Activated naive CD4-positive, alpha-beta T cell treated with anti-CD3 and anti-CD28 coated beads, Interleukin-2, amount 50 U/mL, for 72 hours (primary cell): Measurements from ENCODE around the gene DDX51. TPM values are rescaled to one million over a fixed set of nuclear protein-coding genes. Genes with fewer than 3 reads are reported as not detected.
"Not testable (repeated sequence)": the region's sequence is repeated elsewhere in the genome, so short reads cannot be mapped to it uniquely, and the experiment has no call there.

Experiments
- ATAC-seq, 2 donors: fragments of 150-1000 bp; cut with Tn5 transposase; 2 replicates each; pipeline ENCODE4 v1.10.0; 2021; ENCODE audit warnings: mild to moderate bottlenecking in 2 of 2, moderate library complexity in 2 of 2
- DNase-seq, 2 donors: peaks; one replicate each; pipeline ENCODE4 v3.0.0; 2021 to 2022; ENCODE audit warnings: low spot score in 2 of 2
- H3K27ac Mint-ChIP-seq, 2 donors: one replicate each; pipeline ENCODE4 v1.8.0; 2022; ENCODE audit warnings: mild to moderate bottlenecking in 2 of 2, mixed read lengths in 2 of 2
- H3K36me3 Mint-ChIP-seq, 2 donors: one replicate each; pipeline ENCODE4 v1.8.0; 2022; ENCODE audit warnings: mixed read lengths in 2 of 2
- H3K9me3 Mint-ChIP-seq, 2 donors: one replicate each; pipeline ENCODE4 v1.8.0; 2022; ENCODE audit warnings: mixed read lengths in 2 of 2
- total RNA-seq, 2 donors: library from RNA; stranded (reverse); gene quantifications; one replicate each; pipeline ENCODE4 v1.2.3, GENCODE V29; 2022

Gene DDX51
- total RNA-seq, 2 donors from 2014 or later = 22.0 to 34.5 TPM

DNA sequence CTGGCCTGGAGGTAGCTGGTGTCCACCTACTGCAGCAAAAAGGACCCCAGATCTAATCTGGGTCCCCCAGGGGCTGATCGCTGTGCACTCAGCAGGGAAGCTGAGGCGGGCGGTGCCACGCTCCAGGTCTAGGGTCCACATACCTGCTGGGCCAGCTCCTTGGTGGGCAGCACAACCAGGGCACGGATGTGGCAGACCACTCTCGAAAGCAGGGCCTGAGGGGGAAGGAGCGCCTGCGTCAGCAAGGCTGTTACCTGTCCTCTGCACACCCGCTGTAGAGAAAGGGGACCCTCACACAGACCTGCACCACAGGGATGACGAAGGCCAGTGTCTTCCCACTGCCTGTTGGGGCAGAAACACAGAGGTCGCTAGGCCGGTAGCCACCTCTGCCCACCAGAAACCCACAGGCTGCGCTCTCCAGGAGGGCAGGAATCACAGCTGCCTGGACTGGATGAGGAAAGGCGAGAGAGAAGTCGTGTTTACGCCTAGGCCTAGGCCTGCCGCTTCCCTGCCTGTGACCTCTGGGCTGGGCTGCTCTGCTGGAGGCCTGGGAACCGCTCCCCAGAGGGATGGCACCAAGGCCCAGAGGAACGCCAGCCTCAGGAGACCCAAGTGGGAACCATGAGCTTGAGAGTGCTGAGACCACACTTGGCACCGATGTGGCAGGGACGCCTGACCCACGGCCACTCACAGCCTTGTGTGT is 2.0 kb downstream of the DDX51 start:
- H3K36me3 Mint-ChIP-seq = peaks cover 5 to 15% of the 10 kb centered on the region in 2 donors
- H3K27ac Mint-ChIP-seq = peak overlapping the region in 1 of 2 donors; percentile 56
- ATAC-seq (no peak), DNase-seq (peak; percentile 1 to 50)
- H3K9me3 Mint-ChIP-seq = no peaks in the 10 kb centered on the region

DNA sequence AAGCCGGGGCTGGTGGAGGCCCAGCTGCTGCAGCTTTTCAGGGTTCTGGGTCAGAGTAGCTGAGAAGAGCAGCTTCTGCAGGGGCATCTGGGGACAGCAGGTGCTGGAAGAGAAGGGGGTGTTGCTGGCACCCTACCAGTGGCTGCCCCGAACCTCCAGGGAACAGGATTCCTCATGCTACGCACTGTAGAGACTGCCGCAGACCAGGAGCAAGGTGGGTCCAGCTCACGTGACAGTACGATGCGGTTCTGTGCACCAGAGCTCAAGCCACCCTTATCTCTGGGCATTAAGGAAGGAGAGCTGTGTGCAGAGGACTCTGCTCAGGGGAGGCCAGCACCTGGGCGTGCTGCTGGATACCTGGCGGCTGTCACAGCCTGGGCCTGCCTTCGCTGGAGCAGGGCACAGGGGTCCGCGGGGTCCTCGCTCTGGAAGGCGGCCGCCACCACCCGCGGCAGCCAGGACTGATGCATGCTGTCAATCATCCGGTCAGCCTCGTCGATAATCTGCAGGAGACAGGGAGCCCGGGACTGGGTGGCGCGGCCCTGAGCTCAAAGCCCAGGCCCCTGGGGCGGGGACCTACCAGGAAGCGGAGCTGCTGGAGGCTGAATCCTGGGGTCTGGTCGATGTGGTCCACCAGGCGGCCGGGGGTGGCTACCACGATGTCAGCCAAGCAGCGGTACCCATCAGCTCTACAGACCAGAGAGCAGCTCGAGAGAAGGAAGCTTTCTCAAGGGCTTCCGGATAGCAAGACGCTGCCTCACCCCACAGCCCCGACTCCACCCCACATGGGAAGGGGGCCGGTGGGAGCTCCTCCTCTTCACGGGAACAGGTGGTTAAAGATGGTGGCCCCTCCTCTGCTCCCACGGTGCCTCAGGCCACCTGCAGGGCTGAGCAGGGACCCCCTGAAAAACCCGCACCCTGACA is 2.9 kb downstream of the DDX51 start:
- DNase-seq = peak in 1 of 2 donors; percentile 49
- Mint-ChIP-seq H3K27ac (no peak overlapping the region), H3K36me3 (peaks cover 5 to 12% of the 10 kb centered on the region in 2 donors), H3K9me3 (no peaks in the 10 kb centered on the region)
- ATAC-seq = no peak

DNA sequence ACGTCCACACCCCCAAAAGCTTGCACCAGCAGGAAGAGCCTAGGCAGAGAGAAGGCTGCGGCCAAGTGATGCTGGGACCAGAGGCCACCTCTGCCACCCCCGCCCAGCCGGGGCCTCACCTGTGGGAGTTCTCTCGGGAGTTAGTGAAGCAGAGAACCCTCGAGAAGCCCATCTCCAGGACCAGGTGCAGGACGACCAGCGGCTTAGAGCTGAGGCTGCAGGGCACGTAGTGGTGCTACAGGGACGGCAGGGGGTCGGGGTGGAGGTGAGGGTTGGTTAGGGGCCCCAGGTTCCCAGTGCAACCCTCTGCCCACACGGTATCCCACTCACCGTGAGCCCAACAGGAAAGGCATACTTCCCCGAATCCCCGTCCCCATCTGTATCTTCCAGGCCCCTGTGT is 3.6 kb downstream of the DDX51 start:
- H3K36me3 Mint-ChIP-seq = peaks cover 5 to 10% of the 10 kb centered on the region in 2 donors
- H3K9me3 Mint-ChIP-seq = no peaks in the 10 kb centered on the region
- H3K27ac Mint-ChIP-seq = no peak overlapping the region
- ATAC-seq (no peak), DNase-seq (no peak)

DNA sequence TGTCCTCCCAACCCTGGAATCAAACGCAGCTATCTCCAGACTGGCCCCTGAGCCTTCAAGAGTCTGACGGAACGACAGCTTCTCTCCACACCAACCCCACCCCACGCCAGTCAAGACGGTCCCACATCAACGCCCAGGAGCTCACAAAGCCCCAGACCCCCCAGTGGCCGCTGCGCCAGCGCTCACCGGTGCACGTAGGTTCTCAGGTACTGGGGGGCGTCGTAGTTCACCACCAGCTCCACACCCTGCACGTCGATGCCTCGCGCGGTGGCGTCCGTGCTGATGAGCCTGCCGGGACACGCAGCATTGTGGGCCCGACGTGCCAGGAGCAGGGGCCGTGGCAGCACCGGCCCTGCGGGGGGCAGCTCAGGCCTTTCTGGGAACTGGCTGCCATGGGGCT is 4.2 kb downstream of the DDX51 start:
- peaks cover 5 to 10% of the 10 kb centered on the region in 2 donors for H3K36me3 Mint-ChIP-seq
- no peak for ATAC-seq
- no peaks in the 10 kb centered on the region for H3K9me3 Mint-ChIP-seq
- no peak for DNase-seq
- H3K27ac Mint-ChIP-seq = peak overlapping the region in 1 of 2 donors; percentile 84

DNA sequence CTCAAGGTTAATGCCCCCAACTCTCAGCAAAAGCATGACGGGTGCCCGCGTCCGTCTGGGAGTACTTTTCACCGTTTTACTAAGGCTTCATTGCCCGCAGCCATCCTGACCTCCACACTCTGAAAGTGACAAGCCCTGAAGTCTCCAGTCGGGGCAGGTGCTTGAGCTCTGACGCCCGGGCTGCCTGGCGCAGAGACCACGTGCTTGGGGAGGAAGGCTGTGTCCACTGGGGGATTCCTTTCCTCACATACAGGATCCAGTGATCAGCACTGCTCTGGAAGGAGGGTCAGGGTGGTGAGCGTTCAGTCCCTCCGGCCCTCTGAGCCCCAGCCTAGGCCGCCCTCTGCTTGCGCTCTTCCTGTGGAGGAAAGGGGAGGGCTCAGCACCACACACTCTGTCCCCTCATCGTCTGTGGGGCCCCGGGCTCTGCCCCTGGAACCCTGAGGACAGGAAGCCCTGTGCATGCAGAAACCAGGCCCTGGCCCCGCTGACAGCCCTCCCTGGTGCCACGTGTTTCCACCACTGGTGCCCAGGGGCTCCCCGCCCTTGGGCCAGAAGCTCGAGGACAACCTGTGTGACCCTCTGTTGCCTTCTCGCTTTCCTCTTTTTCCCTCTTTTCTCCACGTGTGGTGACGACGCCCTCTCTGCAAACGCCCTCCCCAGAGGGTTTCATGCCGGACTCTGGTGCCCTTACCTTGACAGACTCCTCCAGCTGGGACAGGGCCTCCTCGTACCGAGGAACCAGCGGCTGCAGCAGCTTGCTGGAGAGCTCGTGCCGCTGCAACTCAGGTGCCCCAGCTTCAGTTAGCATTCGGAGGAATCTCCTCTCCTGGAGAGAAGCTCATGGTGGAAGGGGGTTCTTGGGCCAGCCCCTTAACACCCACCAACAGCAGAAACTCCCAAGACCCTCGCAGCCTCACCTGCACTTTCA is 4.9 kb downstream of the DDX51 start:
- Mint-ChIP-seq H3K36me3 (peaks cover 5 to 10% of the 10 kb centered on the region in 2 donors), H3K27ac (peak overlapping the region in 1 of 2 donors; percentile 84), H3K9me3 (no peaks in the 10 kb centered on the region)
- DNase-seq (no peak), ATAC-seq (no peak)

DNA sequence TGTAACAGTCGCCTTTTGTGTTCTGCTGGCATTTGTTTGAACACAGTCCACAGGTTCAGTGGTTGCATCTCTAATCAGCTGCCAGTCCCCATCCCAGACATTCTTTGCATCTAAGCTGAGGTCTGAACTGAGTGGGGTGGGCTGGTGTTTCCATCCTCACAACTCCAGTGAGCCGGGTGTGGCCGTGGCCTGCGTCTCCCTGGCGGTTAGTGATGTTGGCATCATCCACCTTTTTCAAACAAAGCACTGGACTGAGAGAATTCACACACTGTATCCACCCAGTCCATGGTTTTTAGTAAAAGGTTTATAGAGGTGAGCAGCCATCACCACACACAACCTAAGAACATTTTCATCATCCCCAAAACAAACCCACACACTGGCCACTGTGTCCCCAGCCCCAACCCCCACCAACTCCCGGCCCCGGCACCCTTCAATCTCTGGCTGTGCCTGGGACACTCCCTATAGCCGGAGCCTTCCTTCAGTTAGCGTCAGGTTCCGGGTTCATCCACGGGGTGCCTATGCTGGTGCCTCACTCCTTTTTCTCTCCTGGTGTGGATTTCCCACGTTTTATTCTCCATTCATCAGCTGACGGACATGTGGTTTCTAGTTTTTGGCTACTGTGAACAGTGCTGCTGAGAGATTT is 6.5 kb downstream of the DDX51 start:
- H3K27ac Mint-ChIP-seq = no peak overlapping the region
- DNase-seq (no peak), ATAC-seq (no peak)
- H3K9me3 Mint-ChIP-seq = no peaks in the 10 kb centered on the region
- peaks cover 5 to 10% of the 10 kb centered on the region in 2 donors for H3K36me3 Mint-ChIP-seq

DNA sequence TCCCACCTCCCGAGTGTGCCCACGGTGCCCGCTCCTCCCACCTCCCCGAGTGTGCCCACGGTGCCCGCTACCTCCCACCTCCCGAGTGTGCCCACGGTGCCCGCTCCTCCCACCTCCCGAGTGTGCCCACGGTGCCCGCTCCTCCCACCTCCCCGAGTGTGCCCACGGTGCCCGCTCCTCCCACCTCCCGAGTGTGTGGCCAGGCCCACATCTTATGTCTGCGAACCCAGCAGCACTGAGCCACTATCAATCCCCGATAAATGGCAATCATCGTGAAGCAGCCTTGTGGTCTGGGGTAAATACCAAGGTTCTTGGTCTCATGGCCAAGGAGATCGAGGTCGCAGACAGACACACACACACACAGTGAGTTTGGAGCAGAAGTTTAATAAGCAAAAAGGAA is 7.9 kb downstream of the DDX51 start:
- not testable (repeated sequence) for DNase-seq, H3K36me3 Mint-ChIP-seq, H3K27ac Mint-ChIP-seq, H3K9me3 Mint-ChIP-seq, ATAC-seq

DNA sequence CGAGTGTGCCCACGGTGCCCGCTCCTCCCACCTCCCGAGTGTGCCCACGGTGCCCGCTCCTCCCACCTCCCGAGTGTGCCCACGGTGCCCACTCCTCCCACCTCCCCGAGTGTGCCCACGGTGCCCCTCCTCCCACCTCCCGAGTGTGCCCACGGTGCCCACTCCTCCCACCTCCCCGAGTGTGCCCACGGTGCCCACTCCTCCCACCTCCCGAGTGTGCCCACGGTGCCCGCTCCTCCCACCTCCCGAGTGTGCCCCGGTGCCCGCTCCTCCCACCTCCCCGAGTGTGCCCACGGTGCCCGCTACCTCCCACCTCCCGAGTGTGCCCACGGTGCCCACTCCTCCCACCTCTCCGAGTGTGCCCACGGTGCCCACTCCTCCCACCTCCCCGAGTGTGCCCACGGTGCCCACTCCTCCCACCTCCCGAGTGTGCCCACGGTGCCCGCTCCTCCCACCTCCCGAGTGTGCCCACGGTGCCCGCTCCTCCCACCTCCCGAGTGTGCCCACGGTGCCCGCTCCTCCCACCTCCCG is 9.4 kb downstream of the DDX51 start:
- H3K36me3 Mint-ChIP-seq, H3K9me3 Mint-ChIP-seq, ATAC-seq: not testable (repeated sequence)

DNA sequence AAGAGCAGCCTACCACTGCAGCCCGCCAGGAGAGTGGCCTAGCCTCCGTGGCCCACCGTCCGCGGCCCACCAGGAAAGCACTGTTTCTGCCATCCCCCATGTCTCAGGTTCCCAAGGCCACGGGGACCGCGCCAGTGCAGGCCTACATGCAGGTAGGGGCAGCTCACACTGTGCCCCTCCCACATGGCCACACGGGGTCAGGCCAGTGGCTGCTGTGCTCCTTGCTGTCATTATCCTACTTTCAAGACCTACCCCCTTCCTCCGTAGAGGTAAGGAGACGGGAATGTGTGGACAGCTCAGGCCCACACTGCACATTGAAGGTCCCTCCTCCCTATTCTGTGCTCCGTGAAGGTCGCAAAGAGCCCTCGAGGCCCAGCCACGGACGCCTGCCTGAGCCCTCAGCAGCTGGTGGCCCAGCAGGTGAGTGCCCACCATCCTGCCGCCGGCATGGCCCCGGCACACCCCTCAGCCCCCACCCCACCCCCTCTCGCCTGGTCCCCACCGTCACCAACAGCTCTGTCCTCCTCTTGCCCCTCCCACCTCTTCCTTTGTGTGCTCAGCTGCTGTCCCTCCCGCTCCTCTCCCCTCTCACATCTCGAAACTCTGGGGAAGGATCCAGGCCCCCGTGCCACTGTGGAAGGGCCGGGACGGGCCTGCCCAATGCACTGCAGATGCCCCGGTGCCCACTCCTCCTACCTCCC is 10.0 kb downstream of the DDX51 start:
- DNase-seq = no peak

More for the DNA sequence above, 9.4 kb downstream of the DDX51 start:
- not testable (repeated sequence) for H3K27ac Mint-ChIP-seq, DNase-seq

DNA sequence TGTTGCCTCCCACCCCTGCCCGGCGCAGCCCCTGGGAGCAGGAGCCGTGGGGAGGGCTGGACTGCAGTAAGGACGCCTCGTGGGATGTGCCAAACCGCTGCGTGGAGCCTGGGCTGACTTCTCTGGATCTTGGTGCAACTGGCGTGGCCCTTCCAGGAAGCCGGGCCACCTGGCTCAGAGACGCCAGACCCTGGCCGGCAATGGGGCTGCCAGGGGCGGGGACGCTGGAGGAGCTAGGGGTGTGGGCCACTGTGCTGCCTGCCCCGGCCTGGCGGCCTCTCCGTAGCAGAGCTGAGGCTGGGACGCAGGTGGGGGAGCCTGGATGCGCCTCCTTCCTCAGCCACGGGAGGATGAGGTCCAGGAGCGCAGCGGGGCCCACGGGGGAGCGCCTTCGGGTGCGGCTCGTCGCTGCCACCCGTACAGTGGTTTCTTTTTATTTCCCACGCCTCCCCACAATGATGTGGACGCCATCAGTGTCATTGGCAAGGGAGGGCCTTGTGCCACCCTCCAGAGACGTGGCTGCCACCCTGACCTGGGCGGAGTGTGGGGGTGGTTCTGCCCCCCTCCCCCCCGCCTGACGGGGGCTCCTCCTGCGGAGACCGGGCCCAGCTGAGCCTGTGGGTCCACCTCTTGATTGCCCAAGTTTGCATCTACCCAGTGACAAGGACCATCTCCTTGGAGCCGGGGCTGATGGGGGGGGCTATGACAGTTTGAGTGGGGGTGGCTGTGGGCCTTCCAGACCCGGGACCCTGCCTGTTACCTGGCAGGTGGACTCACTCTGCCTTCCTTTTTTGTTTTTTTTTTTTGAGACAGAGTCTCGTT is 11.3 kb downstream of the DDX51 start:
- peak in 1 of 2 donors; percentile 7 for ATAC-seq
- Mint-ChIP-seq H3K27ac (no peak overlapping the region), H3K9me3 (peaks cover 0 to 4% of the 10 kb centered on the region in 2 donors), H3K36me3 (peaks cover 15 to 17% of the 10 kb centered on the region in 2 donors)
- no peak for DNase-seq

More for the DNA sequence above, 10.0 kb downstream of the DDX51 start:
- Mint-ChIP-seq H3K27ac (no peak overlapping the region), H3K9me3 (peaks cover 0 to 4% of the 10 kb centered on the region in 2 donors), H3K36me3 (peaks cover 3 to 4% of the 10 kb centered on the region in 2 donors)
- ATAC-seq = peak in 1 of 2 donors; percentile 38

DNA sequence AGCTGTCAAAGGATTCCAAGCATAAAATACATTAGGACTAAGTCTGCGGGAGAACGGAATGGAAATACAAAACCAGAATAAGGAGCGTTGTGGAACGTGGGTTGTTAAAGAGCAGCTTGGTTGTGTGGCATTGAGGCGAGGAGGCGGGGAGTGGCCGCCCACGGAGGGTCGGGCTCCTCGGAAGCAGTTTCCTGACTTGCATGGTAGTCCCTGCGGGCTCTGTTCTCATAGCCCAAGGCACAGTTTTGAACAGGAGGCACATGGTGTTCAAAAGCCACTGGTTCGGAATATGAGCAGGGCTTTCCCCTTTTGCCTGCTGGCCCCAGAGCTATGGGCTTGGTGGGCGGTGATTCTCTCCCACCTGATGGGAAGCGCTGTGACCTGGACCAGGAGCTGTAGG is 12.2 kb downstream of the DDX51 start:
- ATAC-seq (no peak), DNase-seq (no peak)
- Mint-ChIP-seq H3K27ac (peak overlapping the region in 1 of 2 donors; percentile 62), H3K36me3 (peaks cover 23 to 24% of the 10 kb centered on the region in 2 donors), H3K9me3 (peaks cover 0 to 4% of the 10 kb centered on the region in 2 donors)

DNA sequence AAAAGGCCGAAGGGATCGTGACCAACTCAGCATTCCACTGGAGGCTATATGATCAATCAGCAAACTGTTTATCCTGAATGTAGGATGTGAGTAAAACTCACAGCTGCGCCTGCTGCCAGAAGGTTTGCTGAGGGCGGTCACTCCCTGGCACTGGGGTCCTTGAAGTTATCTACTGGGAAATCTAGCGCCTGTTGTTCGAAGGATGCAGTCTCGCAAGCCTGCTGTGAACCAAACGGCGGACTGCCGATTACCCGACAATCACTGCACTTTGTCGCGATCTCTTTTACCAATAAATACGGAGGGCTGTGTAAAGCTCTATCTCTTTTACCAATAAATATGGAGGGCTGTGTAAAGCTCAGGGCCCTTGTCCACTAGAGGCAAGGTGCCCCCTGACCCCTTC is 12.9 kb downstream of the DDX51 start:
- DNase-seq = peak in 1 of 2 donors; percentile 28
- Mint-ChIP-seq H3K27ac (no peak overlapping the region), H3K36me3 (peaks cover 30 to 31% of the 10 kb centered on the region in 2 donors), H3K9me3 (peaks cover 0 to 4% of the 10 kb centered on the region in 2 donors)
- ATAC-seq = no peak

DNA sequence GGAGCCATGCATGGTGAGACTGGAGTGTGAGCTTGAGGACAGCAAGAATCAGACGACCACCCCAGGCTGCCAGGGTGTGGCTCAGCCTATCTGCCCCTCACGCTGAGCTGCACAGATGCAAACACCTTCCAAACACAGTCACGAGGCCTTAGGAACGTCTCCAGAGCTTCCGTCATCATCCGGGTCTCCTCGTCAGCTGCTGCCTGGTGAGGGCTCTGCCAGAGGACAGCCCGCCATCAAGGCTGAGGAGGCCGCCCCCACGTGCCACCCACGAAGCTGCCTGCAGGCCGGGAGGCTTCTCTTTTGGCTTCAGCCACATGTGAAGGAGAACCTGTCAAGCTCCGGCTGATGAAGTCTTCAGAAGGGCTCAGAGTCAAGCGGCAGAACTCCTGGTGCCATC is 13.4 kb downstream of the DDX51 start:
- peaks cover 31 to 35% of the 10 kb centered on the region in 2 donors for H3K36me3 Mint-ChIP-seq
- peaks cover 0 to 4% of the 10 kb centered on the region in 2 donors for H3K9me3 Mint-ChIP-seq
- DNase-seq (no peak), ATAC-seq (no peak)
- H3K27ac Mint-ChIP-seq = no peak overlapping the region

DNA sequence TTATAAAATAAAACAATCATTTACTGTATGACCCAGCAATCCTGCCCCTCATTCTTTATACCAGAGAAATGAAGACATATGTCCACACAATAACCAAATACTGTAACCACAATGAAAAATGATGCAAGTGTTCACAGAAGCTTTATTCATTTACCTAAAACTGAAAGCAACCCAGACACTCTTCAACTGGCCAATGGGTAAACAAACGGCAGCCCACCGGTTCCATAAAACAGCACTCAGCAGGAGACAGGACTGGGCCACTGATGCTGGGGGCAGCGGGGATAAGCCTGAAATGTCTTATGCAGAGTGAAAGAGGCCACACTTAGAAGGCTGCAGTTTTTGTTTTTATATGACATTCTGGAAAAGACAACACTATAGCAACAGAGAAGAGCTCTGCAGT is 15.1 kb downstream of the DDX51 start:
- DNase-seq = no peak
- no peak overlapping the region for H3K27ac Mint-ChIP-seq
- peaks cover 31 to 35% of the 10 kb centered on the region in 2 donors for H3K36me3 Mint-ChIP-seq
- ATAC-seq = no peak
- H3K9me3 Mint-ChIP-seq = peaks cover 0 to 4% of the 10 kb centered on the region in 2 donors
